Bronchial epithelial cell (primary cell): ENCODE results near the gene PER3. TPM values are rescaled to one million over a fixed set of nuclear protein-coding genes. Genes with fewer than 3 reads are reported as not detected.
"Not testable (repeated sequence)": the region's sequence is repeated elsewhere in the genome, so short reads cannot be mapped to it uniquely, and the experiment has no call there.

ENCODE experiments used
- DNase-seq: peaks from one replicate; pipeline ENCODE4 v3.0.0-alpha.2; 2010; ENCODE audit warnings: low read depth
- FAIRE-seq: peaks from 2 replicates; lab custom pipeline; 2011; peaks lifted over from hg19 to GRCh38; lab: Jason Lieb, UNC
- H3K27me3 ChIP-seq: 2 replicates; pipeline ENCODE4 v1.5.1; 2011; ENCODE audit warnings: low read length; ENCODE audit not compliant: control insufficient read depth, insufficient read depth
- H3K36me3 ChIP-seq: 2 replicates; pipeline ENCODE4 v1.5.1; 2011; ENCODE audit warnings: low read length; ENCODE audit not compliant: control insufficient read depth, insufficient read depth
- H3K4me3 ChIP-seq: 2 replicates; pipeline ENCODE4 v1.5.1; 2011; ENCODE audit warnings: mild to moderate bottlenecking, low read depth, low read length, control low read depth
- total RNA-seq: library from RNA; depleted of rRNA; stranded (reverse); fragments of >200 nt; gene quantifications from 2 replicates; pipeline ENCODE4 v1.2.1, GENCODE V29; 2014
- TF ChIP-seq, protein P1 (sequence below): IDR thresholded peaks from 2 replicates; pipeline ENCODE4 v1.5.1; 2011; ENCODE audit warnings: mild to moderate bottlenecking, moderate library complexity, low read length, control low read depth, inconsistent platforms; ENCODE audit not compliant: insufficient read depth, severe bottlenecking

PER3 gene
- total RNA-seq, 1 donor from 2014 or later: 4.5 TPM

DNA sequence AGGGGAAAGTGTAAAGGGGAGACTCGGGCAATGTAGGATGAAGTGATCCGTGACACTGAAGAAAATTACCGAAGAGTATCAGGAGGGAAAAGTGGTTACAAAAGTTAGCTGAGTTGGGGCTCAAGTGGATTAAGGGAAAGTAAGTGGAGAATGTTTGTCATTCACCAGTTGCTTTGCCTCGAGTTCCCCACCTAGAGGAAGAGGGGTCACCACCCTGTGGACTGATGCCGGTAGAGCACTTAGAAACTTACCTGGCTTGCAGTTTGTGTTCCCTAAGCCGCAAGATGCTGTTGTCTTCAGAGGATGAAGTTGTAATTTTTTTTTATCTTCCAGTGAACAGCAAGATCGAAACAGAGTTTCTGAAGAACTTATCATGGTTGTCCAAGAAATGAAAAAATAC is 1.0 kb downstream of the PER3 start:
- no peaks in the 10 kb centered on the region for H3K27me3 ChIP-seq
- FAIRE-seq (no peak), DNase-seq (no peak)
- TF ChIP-seq, protein P1, sequence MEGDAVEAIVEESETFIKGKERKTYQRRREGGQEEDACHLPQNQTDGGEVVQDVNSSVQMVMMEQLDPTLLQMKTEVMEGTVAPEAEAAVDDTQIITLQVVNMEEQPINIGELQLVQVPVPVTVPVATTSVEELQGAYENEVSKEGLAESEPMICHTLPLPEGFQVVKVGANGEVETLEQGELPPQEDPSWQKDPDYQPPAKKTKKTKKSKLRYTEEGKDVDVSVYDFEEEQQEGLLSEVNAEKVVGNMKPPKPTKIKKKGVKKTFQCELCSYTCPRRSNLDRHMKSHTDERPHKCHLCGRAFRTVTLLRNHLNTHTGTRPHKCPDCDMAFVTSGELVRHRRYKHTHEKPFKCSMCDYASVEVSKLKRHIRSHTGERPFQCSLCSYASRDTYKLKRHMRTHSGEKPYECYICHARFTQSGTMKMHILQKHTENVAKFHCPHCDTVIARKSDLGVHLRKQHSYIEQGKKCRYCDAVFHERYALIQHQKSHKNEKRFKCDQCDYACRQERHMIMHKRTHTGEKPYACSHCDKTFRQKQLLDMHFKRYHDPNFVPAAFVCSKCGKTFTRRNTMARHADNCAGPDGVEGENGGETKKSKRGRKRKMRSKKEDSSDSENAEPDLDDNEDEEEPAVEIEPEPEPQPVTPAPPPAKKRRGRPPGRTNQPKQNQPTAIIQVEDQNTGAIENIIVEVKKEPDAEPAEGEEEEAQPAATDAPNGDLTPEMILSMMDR: no peak
- no peaks in the 10 kb centered on the region for H3K36me3 ChIP-seq
- H3K4me3 ChIP-seq: no peak overlapping the region

DNA sequence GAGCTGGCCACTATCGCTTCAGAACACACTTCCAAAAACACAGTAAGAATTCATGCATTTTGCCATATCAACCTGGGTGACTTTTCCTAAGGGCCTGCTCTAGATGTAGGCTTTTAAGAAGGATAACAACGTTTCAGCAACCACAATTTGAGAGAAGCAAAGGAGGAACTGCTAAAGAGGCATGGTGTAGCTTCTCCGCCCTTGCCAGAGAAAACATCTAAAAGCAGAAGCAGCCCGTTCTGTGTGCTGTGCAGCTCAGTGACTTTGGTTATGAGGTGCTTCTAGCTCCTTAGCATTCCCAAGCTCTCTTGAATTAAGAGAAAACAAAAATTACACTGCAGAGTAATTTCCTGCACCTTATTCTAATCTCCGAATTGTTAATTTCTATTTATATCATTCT is 2.7 kb downstream of the PER3 start:
- H3K36me3 ChIP-seq: no peaks in the 10 kb centered on the region
- FAIRE-seq (no peak), DNase-seq (no peak)
- TF ChIP-seq, protein P1: no peak
- no peak overlapping the region for H3K4me3 ChIP-seq
- no peaks in the 10 kb centered on the region for H3K27me3 ChIP-seq

DNA sequence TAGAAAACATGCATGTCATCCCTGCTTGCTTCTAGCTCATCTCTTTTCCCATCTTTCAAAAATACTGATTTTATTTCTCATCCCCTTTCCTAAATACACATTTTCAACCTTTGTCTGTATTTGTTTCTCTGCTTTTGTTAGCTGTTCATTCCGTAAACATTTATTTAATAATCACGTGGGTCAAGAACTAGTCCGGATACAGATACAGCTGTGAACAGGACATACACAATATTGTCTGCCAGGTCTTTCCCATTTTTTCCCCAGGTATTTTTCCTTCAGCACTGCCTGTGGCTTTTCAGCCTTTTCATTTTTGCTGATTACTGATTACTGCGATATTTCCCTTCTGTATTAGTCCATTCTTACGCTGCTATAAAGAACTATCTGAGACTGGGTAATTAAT is 5.7 kb downstream of the PER3 start:
- no peaks in the 10 kb centered on the region for H3K27me3 ChIP-seq
- H3K36me3 ChIP-seq: no peaks in the 10 kb centered on the region
- FAIRE-seq (no peak), DNase-seq (no peak)
- TF ChIP-seq, protein P1: no peak
- H3K4me3 ChIP-seq: no peak overlapping the region

DNA sequence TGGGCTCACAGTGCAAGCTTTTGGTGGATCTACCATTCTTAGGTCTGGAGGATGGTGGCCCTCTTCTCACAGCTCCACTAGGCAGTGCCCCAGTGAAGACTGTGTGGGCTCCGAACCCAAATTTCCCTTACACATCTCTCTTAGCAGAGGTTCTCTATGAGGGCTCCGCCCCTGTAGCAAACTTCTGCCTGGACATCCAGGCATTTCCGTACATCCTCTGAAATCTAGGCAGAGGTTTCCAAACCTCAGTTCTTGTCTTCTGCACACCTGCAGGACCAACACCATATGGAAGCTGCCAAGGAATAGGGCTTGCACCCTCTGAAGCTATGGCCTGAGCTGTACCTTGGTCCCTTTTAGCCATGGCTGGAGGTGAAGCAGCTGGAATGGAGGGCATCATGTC is 6.9 kb downstream of the PER3 start:
- not testable (repeated sequence) for DNase-seq, H3K27me3 ChIP-seq, H3K36me3 ChIP-seq, FAIRE-seq, H3K4me3 ChIP-seq

DNA sequence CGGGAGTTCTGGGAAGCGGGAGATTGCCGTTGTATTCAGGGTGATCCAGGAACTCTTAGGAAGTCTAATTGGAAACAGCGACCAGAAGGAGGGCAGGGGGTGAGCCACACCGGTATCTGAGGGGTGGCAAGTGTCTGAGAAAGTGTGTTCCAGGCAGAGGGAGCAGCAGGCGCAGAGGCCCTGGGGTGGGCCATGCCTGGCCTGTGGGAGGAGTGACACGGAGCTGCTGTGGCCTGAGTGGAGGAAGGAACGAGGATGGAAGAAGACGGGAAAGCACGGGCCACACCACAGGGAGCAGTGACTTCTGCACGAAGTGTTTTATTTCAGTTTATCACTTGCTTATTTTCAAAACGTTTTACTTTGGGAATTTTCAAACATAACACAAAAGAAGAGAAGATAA is 11.3 kb downstream of the PER3 start:
- Histone ChIP-seq H3K36me3 (no peaks in the 10 kb centered on the region), H3K4me3 (no peak overlapping the region), H3K27me3 (no peaks in the 10 kb centered on the region)
- TF ChIP-seq, protein P1: no peak
- FAIRE-seq (no peak), DNase-seq (no peak)

DNA sequence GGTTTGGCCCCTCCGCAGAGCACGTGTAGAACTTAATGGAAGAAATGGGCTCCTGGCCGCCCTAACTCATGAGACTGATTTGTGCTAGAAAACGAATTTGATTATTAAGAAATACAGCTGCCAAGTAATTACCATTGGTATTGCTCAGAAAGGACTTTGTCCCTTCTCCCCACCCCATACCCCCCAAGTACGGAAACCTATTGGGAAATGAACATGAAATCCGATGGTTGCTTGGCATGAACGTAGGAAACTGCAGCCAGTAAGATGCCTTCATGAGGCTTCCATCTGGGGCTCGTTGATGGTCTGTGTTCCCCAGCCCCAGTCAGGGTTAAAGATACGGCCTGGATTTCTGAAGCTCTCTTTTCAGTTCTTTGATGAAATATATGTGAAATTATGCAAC is 21.4 kb downstream of the PER3 start:
- Histone ChIP-seq H3K27me3 (no peaks in the 10 kb centered on the region), H3K36me3 (peaks cover 2% of the 10 kb centered on the region), H3K4me3 (no peak overlapping the region)
- FAIRE-seq (no peak), DNase-seq (no peak)
- TF ChIP-seq, protein P1: no peak
